ENCODE results near the gene ILKAP. TPM values are rescaled to one million over a fixed set of nuclear protein-coding genes. Genes with fewer than 3 reads are reported as not detected.
A peak's percentile ranks its signal among the peaks of the same experiment; 100 is the strongest.
"Not testable (repeated sequence)": the region's sequence is repeated elsewhere in the genome, so short reads cannot be mapped to it uniquely, and the experiment has no call there.

ILKAP gene
- total RNA-seq, 1 experiment from 2014 or later, result 20.2 TPM

DNA sequence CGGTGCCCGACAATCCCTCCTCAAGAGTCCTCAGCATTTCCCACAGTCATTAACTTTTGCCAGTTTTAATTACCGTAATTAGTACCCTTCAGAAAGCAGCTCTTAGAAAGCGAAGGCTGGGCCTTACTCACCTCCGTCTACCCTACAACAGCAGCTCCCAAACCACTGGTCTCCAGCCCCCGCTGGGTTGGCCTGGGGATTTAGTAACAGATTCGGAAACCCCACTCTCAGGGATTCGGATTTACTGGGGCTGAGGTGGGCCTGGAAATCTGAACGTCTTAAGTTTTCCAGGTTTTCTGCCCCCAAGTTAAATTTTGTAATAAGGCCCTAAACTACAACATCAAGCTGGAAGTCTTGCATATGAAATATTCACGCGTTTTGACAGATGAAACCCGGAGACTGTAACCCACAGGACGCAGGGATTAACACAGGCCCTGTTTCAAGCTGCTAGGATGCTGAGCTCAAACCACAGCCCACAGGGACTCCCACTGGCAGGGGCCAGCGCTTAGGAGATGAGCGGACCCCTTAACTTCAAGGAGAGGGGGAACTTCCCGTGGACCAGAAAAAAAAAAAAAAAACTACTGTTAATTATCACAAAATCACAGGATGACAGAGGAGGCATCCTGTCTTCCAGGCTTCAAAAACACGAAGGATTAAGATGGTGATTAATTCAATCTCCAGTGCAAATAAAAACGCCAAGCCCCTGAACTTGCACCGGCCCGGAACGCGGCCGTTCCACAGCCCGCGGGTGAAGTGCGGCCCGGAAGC is 985 bp downstream of the ILKAP start:
- H3K36me3 ChIP-seq, result peaks cover 27% of the 10 kb centered on the region
- H3K4me1 ChIP-seq (replicated peaks), result peaks cover 17% of the 10 kb centered on the region
- peak overlapping the region; percentile 100 for H3K4me3 ChIP-seq
- DNase-seq (ENCODE audit: low read depth in 1 of 2, low spot score in 2 of 2), result peak in 1 of 2 experiments; percentile 23
- peaks cover 4% of the 10 kb centered on the region; the same call in 1 of the 2 replicates for H3K9me3 ChIP-seq (replicated peaks)
- peak overlapping the region; percentile 62 for H3K27ac ChIP-seq
- no peaks in the 10 kb centered on the region for H3K27me3 ChIP-seq (replicated peaks)

DNA sequence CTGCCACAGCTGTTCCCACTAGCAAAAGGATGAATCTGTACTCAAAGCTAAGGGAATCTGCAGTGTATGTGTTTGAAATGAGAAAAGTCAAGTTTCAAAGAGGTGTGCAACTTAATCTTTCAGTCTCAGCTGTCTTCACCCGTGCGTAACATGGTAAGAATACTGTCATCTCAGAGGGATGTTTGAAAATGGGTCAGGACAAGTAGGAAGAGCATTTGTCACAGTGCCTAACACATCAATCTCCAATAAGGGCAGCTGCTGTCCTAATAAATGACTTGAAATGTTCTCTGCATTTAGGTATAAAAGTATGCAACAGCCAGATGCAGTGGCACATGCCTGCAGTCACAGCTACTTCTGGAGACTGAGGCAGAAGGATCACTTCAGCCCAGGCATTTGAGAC is 13.1 kb downstream of the ILKAP start:
- no peak overlapping the region for H3K4me3 ChIP-seq
- DNase-seq (ENCODE audit: low read depth in 1 of 2, low spot score in 2 of 2), result no peak
- no peaks in the 10 kb centered on the region for H3K4me1 ChIP-seq (replicated peaks)
- no peaks in the 10 kb centered on the region for H3K9me3 ChIP-seq (replicated peaks)
- H3K36me3 ChIP-seq, result peaks cover 88% of the 10 kb centered on the region
- H3K27me3 ChIP-seq (replicated peaks), result no peaks in the 10 kb centered on the region
- H3K27ac ChIP-seq, result no peak overlapping the region

DNA sequence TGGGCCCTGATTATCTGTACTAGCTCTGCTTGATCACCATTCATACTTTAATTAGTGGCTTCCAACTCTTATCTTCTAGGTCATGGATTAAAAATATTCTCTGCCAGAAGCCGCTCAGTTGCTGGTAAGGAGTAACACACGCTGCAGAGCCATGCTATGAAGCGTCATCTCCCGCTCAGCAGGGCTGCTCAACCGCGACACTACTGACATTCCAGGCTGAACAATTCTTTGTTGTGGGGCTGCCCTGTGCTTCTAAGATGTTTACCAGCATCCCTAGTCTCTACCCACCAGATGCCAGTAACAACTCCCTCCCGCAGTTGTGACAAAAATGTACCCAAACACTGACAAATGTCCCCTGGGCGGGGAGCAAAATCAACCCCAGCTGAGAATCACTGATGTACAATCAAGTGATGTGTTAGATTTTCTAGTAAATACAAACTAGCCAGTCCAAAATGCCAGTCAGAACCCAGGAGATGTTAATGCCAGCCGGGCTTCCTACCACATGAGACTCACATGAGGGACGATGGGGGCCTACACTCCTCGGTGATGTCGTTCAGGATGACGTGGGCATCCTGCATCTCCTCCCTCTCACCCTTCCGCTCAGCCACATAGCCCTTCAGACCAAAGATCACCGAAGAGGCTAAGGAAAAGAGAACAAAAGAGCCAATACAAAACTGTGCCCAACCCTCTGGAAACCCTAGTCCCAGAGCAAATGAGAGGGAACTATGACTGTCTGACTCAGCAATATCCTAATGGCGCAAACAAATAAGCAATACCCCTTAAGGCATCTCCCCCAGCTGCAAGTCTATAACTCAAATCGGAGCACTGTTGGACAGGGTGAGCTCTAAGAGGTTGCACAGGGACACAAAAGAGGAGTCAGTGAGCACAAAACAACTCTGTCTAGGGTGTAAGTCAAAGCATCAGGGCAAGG is 15.6 kb downstream of the ILKAP start:
- Histone ChIP-seq H3K27me3 (replicated peaks) (no peaks in the 10 kb centered on the region), H3K4me1 (replicated peaks) (peaks cover 21% of the 10 kb centered on the region), H3K27ac (no peak overlapping the region), H3K9me3 (replicated peaks) (no peaks in the 10 kb centered on the region), H3K4me3 (no peak overlapping the region), H3K36me3 (peaks cover 88% of the 10 kb centered on the region)
- no peak for DNase-seq (ENCODE audit: low read depth in 1 of 2, low spot score in 2 of 2)

GRCh38 chr2:238183821-238184220 is 19.7 kb downstream of the ILKAP start:
- Histone ChIP-seq H3K4me3 (no peak overlapping the region), H3K27ac (peak overlapping the region; percentile 65), H3K36me3 (peaks cover 92% of the 10 kb centered on the region), H3K4me1 (replicated peaks) (peaks cover 31% of the 10 kb centered on the region), H3K9me3 (replicated peaks) (no peaks in the 10 kb centered on the region), H3K27me3 (replicated peaks) (no peaks in the 10 kb centered on the region)
- DNase-seq (ENCODE audit: low read depth in 1 of 2, low spot score in 2 of 2), result peak in 1 of 2 experiments; percentile 81

DNA sequence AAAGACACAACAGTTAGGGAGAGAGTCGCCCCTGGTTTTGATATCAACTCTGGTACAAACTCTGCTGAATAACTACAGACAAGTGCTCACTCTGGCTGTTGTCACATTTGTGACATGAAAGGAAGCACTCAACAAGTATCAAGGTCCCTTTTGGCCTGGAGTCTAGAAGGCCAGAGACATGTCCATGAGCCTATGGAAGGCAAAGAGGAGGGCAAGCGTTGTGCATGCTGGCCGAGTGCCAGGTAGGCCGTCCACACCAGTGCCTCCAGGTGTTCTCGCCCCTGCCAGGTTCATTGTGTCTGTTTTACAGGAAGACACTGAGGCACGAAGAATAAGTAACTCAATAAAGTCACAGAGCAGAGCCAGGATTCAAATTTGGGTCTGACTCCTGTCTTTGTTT is 21.1 kb downstream of the ILKAP start:
- Histone ChIP-seq H3K27ac (peak overlapping the region; percentile 9; the same call in 1 of the 2 replicates), H3K36me3 (peaks cover 92% of the 10 kb centered on the region), H3K27me3 (replicated peaks) (no peaks in the 10 kb centered on the region), H3K4me3 (no peak overlapping the region), H3K9me3 (replicated peaks) (no peaks in the 10 kb centered on the region), H3K4me1 (replicated peaks) (peaks cover 31% of the 10 kb centered on the region)
- DNase-seq (ENCODE audit: low read depth in 1 of 2, low spot score in 2 of 2), result no peak

DNA sequence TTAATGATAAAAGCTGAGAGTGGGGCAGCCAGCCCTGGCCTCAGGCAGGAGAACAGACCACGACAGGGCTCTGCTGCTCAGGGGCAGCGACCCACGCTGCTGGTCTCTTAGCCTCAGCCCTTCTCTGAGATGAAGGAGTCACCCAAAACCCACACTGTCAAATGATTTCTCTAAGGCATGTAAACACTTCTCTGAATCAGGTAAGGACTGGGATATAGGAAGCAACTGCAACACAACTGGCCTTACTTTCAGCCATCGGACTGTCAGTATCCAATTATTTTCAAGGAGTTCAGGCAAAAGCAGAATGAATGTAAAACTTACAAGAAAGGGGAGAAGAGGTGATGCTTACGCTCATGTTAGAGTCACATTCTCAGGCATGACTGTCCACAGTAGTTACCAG is 22.9 kb downstream of the ILKAP start:
- peaks cover 31% of the 10 kb centered on the region for H3K4me1 ChIP-seq (replicated peaks)
- H3K27me3 ChIP-seq (replicated peaks), result no peaks in the 10 kb centered on the region
- H3K27ac ChIP-seq, result no peak overlapping the region
- H3K9me3 ChIP-seq (replicated peaks), result no peaks in the 10 kb centered on the region
- no peak overlapping the region for H3K4me3 ChIP-seq
- DNase-seq (ENCODE audit: low read depth in 1 of 2, low spot score in 2 of 2), result no peak
- H3K36me3 ChIP-seq, result peaks cover 90% of the 10 kb centered on the region

DNA sequence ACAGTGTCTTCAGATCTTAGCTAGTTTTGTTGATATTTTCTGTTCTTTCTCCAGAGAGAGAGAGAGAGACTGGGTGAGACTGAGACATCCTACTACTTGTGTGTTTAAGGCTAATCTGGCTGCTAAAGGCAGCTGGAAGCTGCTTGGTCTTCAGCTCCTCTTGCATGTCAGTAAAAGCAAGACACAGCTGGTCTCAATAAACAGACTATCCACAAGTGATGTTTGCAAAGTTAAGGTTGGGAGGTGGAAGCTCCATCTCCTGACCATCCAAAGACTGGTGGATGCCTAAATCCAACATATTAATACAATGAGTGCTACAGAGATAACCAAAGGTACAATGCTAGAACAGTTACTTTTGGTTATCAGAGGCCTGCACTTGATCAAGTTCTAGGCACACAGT is 26.9 kb downstream of the ILKAP start:
- no peak overlapping the region for H3K27ac ChIP-seq
- H3K9me3 ChIP-seq (replicated peaks), result no peaks in the 10 kb centered on the region
- H3K4me1 ChIP-seq (replicated peaks), result peaks cover 5% of the 10 kb centered on the region; the same call in 1 of the 2 replicates
- H3K36me3 ChIP-seq, result peaks cover 96% of the 10 kb centered on the region
- H3K4me3 ChIP-seq, result no peak overlapping the region
- DNase-seq (ENCODE audit: low read depth in 1 of 2, low spot score in 2 of 2), result no peak
- no peaks in the 10 kb centered on the region for H3K27me3 ChIP-seq (replicated peaks)

DNA sequence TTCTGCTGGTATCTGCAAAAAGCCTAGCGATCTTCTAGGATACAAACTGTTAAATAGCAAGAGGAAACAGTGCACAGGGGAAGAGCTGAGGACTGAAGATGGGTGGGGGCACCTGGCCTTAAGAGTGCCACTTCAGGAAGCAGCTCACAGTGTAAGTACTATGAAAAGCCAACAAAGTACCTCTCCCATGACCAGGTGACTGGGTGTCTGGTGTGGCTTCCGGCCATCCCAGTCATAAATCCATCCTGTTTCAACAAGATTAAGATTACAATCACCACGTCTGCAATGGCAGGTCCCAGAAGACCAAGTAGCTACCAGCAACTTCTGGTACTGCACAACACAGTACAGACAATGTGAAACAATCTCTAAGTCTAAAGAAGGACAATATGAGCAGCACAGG is 28.8 kb downstream of the ILKAP start:
- no peak overlapping the region for H3K27ac ChIP-seq
- H3K27me3 ChIP-seq (replicated peaks), result no peaks in the 10 kb centered on the region
- peaks cover 95% of the 10 kb centered on the region for H3K36me3 ChIP-seq
- DNase-seq (ENCODE audit: low read depth in 1 of 2, low spot score in 2 of 2), result no peak
- no peak overlapping the region for H3K4me3 ChIP-seq
- peaks cover 23% of the 10 kb centered on the region for H3K4me1 ChIP-seq (replicated peaks)
- H3K9me3 ChIP-seq (replicated peaks), result no peaks in the 10 kb centered on the region

DNA sequence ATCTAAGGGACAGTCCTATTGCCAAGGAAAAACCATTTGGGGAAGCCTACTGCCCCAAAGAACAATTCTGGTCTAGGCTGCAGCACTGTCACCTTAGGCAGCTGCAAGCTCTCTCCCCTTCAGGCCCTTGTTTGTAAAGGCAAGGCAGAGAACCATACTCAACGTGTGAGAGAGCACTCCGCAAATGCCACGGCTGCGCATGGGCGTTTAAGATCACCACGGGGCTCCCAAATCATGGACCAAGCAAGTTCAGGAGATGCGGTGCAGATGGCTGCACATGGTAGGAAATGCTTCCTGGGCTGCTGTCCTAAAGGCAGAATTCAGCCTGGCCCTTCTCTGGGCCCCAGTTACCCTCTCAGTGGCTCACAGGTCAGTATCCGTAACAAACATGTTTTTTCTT is 29.2 kb downstream of the ILKAP start:
- no peak for DNase-seq (ENCODE audit: low read depth in 1 of 2, low spot score in 2 of 2)
- Histone ChIP-seq H3K4me1 (replicated peaks) (peaks cover 27% of the 10 kb centered on the region), H3K27ac (no peak overlapping the region), H3K36me3 (peaks cover 91% of the 10 kb centered on the region), H3K27me3 (replicated peaks) (no peaks in the 10 kb centered on the region), H3K4me3 (no peak overlapping the region), H3K9me3 (replicated peaks) (no peaks in the 10 kb centered on the region)

DNA sequence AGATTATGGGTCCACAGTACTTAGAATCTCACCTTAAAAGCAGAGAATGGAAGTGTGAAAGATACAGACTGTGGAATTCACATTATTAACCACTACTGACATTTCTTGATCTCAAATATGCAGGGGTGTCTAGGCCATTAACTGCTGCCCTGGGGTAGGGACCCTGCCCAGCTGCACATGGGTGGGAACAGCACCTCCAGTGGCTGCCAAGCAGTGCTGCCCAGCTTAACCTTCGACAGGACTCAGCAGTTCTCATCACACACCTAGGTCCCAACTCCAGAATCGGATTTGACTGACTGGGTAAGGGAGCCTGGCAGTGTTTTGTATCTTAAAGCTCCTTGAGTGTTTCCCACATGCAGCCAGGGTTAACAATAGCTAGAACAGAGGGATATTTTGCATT is 29.8 kb downstream of the ILKAP start:
- peaks cover 33% of the 10 kb centered on the region for H3K4me1 ChIP-seq (replicated peaks)
- H3K9me3 ChIP-seq (replicated peaks), result no peaks in the 10 kb centered on the region
- no peaks in the 10 kb centered on the region for H3K27me3 ChIP-seq (replicated peaks)
- no peak overlapping the region for H3K27ac ChIP-seq
- H3K4me3 ChIP-seq, result no peak overlapping the region
- H3K36me3 ChIP-seq, result peaks cover 90% of the 10 kb centered on the region
- DNase-seq (ENCODE audit: low read depth in 1 of 2, low spot score in 2 of 2), result no peak

- Histone ChIP-seq H3K27ac (no peak overlapping the region), H3K27me3 (replicated peaks) (no peaks in the 10 kb centered on the region), H3K4me3 (no peak overlapping the region), H3K36me3 (peaks cover 90% of the 10 kb centered on the region), H3K9me3 (replicated peaks) (no peaks in the 10 kb centered on the region), H3K4me1 (replicated peaks) (peaks cover 45% of the 10 kb centered on the region)
- DNase-seq (ENCODE audit: low read depth in 1 of 2, low spot score in 2 of 2), result no peak
Measured at GRCh38 chr2:238172439-238172838, 31.1 kb downstream of the ILKAP start.

GRCh38 chr2:238171575-238172187 is 31.8 kb downstream of the ILKAP start:
- DNase-seq (ENCODE audit: low read depth in 1 of 2, low spot score in 2 of 2), result no peak
- peaks cover 85% of the 10 kb centered on the region for H3K36me3 ChIP-seq

DNA sequence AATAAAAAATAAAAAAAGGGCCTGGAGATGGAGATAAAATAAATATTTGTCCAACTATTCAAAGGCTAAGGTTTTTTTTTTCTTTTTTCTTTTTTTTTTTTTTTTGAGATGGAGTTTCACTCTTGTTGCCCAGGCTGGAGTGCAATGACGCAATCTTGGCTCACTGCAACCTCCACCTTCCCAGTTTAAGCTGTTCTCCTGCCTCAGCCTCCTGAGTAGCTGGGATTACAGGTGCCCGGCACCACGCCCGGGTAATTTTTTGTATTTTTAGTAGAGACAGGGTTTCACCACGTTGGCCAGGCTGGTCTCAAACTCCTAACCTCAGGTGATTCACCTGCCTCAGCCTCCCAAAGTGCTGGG is 32.4 kb downstream of the ILKAP start:
- H3K27me3 ChIP-seq (replicated peaks); H3K4me3 ChIP-seq; H3K9me3 ChIP-seq (replicated peaks); DNase-seq (ENCODE audit: low read depth in 1 of 2, low spot score in 2 of 2): not testable (repeated sequence)
- Histone ChIP-seq H3K27ac (peak overlapping the region; percentile 89), H3K36me3 (peaks cover 80% of the 10 kb centered on the region), H3K4me1 (replicated peaks) (peaks cover 45% of the 10 kb centered on the region)

More at GRCh38 chr2:238171575-238172187, 31.8 kb downstream of the ILKAP start:
- no peaks in the 10 kb centered on the region for H3K9me3 ChIP-seq (replicated peaks)
- no peak overlapping the region for H3K27ac ChIP-seq
- H3K27me3 ChIP-seq (replicated peaks), result no peaks in the 10 kb centered on the region
- H3K4me3 ChIP-seq, result no peak overlapping the region
- H3K4me1 ChIP-seq (replicated peaks), result peaks cover 45% of the 10 kb centered on the region
